C4-2B (cell line): ENCODE results near the gene PRRT2.

Experiments
- ZFX ChIP-seq: fragments of 450-650 bp; IDR thresholded peaks from 2 replicates; pipeline ENCODE4 v1.6.1; 2017
- TF ChIP-seq, protein P1 (sequence below): fragments of 450-650 bp; conservative IDR thresholded peaks from 2 replicates; pipeline ENCODE4 v1.5.1; 2017; ENCODE audit warnings: mild to moderate bottlenecking

GRCh38 chr16:29863669-29863984, 51.6 kb downstream of the PRRT2 start:
- TF ChIP-seq, protein P1, sequence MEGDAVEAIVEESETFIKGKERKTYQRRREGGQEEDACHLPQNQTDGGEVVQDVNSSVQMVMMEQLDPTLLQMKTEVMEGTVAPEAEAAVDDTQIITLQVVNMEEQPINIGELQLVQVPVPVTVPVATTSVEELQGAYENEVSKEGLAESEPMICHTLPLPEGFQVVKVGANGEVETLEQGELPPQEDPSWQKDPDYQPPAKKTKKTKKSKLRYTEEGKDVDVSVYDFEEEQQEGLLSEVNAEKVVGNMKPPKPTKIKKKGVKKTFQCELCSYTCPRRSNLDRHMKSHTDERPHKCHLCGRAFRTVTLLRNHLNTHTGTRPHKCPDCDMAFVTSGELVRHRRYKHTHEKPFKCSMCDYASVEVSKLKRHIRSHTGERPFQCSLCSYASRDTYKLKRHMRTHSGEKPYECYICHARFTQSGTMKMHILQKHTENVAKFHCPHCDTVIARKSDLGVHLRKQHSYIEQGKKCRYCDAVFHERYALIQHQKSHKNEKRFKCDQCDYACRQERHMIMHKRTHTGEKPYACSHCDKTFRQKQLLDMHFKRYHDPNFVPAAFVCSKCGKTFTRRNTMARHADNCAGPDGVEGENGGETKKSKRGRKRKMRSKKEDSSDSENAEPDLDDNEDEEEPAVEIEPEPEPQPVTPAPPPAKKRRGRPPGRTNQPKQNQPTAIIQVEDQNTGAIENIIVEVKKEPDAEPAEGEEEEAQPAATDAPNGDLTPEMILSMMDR, result peak; percentile 40; the same call in 1 of the 2 replicates
- TF ChIP-seq ZFX, result no peak
